ENCODE measurements around the gene ADCK1.
"Not testable (repeated sequence)": the region's sequence is repeated elsewhere in the genome, so short reads cannot be mapped to it uniquely, and the experiment has no call there.

Gene ADCK1

DNA sequence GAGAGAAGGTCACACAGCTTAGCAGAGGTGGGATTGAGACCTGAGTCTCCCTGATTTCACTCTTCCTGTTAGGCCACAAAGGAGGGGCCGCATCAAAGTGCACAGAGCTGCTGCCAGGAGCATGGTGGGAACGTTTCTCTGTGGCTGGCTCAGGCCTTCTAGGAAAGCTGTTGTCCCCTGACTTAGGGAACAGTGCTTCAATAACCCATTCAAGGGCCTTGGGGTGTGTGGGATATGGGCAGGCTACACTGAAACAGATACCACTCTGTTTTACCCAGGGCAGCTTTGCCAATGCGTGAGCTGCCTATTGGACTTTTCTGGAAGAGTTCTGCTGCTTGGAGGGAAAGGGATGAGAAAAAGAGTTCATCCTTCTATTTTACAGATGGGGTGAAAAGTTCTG is 110.0 kb downstream of the ADCK1 start:
- Histone ChIP-seq H3K4me1 (ENCODE audit: control insufficient read depth, low read depth, low read length) (peaks cover 8% of the 10 kb centered on the region), H3K27me3 (ENCODE audit: control insufficient read depth, insufficient read depth, low read length) (no peaks in the 10 kb centered on the region), H3K36me3 (ENCODE audit: control insufficient read depth, low read depth, low read length) (no peaks in the 10 kb centered on the region), H3K4me3 (ENCODE audit: low read length) (no peak overlapping the region), H3K27ac (ENCODE audit: low read length) (no peak overlapping the region), H3K9me3 (ENCODE audit: control insufficient read depth, low read depth, low read length) (no peaks in the 10 kb centered on the region), H3K9ac (ENCODE audit: low read length) (no peak overlapping the region)

DNA sequence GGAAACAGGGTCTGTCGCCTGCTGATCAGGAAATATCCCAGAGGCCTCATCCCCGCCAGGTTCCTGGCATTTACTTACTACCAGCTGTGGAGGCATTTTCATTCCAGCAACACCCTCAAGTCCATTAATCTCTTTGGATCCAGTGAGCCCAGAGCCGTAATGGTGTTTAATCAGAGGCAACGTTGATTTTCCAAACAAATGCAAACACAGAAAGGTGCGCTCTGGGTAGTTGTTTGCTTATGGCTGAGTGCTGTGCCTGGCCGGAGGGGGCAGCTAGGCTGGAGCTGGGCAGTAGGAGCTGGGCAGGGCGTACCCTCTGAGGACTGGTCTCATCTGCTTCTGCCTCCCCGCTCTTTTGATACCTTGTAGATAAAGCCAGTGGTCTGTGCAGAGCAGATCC is 110.6 kb downstream of the ADCK1 start:
- Histone ChIP-seq H3K4me3 (ENCODE audit: low read length) (no peak overlapping the region), H3K9me3 (ENCODE audit: control insufficient read depth, low read depth, low read length) (no peaks in the 10 kb centered on the region), H3K27me3 (ENCODE audit: control insufficient read depth, insufficient read depth, low read length) (no peaks in the 10 kb centered on the region), H3K27ac (ENCODE audit: low read length) (no peak overlapping the region), H3K4me1 (ENCODE audit: control insufficient read depth, low read depth, low read length) (peaks cover 8% of the 10 kb centered on the region), H3K9ac (ENCODE audit: low read length) (no peak overlapping the region), H3K36me3 (ENCODE audit: control insufficient read depth, low read depth, low read length) (no peaks in the 10 kb centered on the region)

DNA sequence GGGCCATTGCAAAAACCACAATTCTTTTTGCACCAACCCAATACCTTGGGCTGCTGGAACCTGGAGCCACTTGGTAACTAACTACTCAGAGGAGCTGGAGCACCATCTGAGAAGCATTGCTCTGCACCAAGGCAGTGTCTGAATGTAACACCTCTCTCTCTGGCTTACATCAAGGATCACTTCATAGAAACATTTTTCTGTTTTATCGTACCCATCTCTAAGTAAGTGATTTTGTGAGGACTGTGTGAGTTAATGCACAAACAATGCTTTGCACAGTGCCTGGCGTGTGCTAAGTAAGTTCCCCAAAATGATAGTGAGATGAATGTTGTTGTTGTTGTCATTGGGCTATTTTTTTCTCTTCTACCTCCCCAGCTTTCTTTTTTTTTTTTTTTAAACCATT is 111.4 kb downstream of the ADCK1 start:
- H3K4me3 ChIP-seq (ENCODE audit: low read length): no peak overlapping the region
- no peak overlapping the region for H3K9ac ChIP-seq (ENCODE audit: low read length)
- no peak overlapping the region for H3K27ac ChIP-seq (ENCODE audit: low read length)
- peaks cover 8% of the 10 kb centered on the region for H3K4me1 ChIP-seq (ENCODE audit: control insufficient read depth, low read depth, low read length)
- H3K9me3 ChIP-seq (ENCODE audit: control insufficient read depth, low read depth, low read length): no peaks in the 10 kb centered on the region
- no peaks in the 10 kb centered on the region for H3K36me3 ChIP-seq (ENCODE audit: control insufficient read depth, low read depth, low read length)
- no peaks in the 10 kb centered on the region for H3K27me3 ChIP-seq (ENCODE audit: control insufficient read depth, insufficient read depth, low read length)

DNA sequence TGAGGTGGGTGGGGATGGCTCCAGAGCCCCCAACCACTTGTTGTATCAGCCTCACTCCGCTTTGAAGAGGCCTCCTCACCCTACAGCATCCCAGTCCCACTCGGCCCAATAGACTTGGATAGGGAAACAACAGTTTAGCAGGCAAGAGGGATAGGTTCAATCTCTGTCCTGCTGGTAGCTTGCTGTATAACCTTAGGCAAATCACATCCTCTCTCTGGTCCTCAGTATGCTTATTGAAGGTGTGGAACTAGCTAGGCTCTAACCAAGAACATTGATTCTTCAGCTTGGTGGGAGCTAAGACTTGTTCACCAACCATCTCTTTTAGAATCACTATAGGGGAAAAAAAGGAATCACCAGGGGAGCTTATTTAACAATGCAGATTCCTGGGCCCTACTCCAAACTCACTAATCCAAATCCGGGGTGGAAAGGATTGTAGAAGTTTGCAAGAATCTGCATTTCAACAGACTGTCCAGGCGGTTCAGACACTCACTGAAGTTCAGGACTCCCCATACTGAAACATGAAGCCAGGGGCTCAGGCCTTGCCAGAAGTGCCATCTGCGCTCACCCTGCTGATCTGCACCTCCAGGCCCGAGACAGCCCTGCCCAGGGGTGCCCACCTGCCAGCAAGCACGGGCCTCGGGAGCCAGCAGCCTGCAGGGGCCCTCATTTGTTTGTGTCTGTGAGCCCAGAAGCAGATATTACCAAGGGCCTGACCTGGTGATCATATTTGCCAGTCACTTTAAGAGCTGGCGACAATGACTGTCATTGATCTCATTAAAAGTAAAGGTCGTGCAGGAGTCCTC is 113.0 kb downstream of the ADCK1 start:
- Histone ChIP-seq H3K4me3 (ENCODE audit: low read length) (no peak overlapping the region), H3K27me3 (ENCODE audit: control insufficient read depth, insufficient read depth, low read length) (no peaks in the 10 kb centered on the region), H3K9me3 (ENCODE audit: control insufficient read depth, low read depth, low read length) (no peaks in the 10 kb centered on the region), H3K27ac (ENCODE audit: low read length) (no peak overlapping the region), H3K36me3 (ENCODE audit: control insufficient read depth, low read depth, low read length) (no peaks in the 10 kb centered on the region), H3K9ac (ENCODE audit: low read length) (no peak overlapping the region), H3K4me1 (ENCODE audit: control insufficient read depth, low read depth, low read length) (peaks cover 8% of the 10 kb centered on the region)

DNA sequence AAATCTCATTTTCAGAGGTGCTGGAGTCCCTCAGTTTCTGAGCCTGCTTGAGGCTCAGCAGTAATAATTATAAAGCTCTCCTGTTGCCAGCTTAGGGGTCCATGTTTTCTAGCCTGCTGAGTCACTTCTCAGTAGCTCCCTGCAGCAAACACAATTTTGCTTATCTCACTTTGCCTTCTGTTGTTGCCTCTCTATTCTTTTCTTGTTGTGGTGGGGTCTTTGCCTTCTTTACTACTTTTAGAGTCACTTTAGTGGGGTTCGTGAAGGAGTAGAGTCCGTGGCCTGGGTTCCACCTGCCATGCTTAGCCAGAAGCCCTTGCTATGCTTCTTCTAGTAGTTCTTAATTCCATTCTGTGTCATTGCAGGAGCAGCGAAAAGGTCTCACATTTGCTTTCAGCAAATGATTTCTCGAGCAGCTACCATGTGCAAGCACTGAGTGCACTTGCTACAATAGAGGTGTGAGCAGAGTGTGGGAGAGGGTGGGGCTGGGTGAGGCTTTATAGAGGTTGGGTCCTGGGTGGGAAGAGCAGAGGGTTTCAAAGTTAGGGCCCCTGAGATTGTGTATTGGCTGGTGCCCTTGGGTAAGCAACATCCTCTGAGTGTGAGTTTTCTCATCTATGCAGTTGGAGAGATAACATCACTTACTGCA is 114.3 kb downstream of the ADCK1 start:
- Histone ChIP-seq H3K4me3 (ENCODE audit: low read length) (no peak overlapping the region), H3K4me1 (ENCODE audit: control insufficient read depth, low read depth, low read length) (peaks cover 8% of the 10 kb centered on the region), H3K9me3 (ENCODE audit: control insufficient read depth, low read depth, low read length) (no peaks in the 10 kb centered on the region), H3K36me3 (ENCODE audit: control insufficient read depth, low read depth, low read length) (no peaks in the 10 kb centered on the region), H3K27ac (ENCODE audit: low read length) (no peak overlapping the region), H3K27me3 (ENCODE audit: control insufficient read depth, insufficient read depth, low read length) (no peaks in the 10 kb centered on the region), H3K9ac (ENCODE audit: low read length) (no peak overlapping the region)

DNA sequence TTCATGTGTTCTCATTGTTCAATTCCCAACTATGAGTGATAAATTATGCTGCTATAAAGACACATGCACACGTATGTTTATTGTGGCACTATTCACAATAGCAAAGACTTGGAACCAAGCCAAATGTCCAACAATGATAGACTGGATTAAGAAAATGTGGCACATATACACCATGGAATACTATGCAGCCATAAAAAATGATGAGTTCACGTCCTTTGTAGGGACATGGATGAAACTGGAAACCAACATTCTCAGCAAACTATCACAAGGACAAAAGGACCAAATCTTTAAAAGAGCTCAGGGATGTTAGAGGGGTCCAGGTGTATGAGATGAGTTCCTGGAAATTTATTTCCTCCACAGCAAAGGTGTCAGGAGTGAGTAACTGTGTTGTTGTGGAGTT is 115.5 kb downstream of the ADCK1 start:
- not testable (repeated sequence) for H3K4me3 ChIP-seq (ENCODE audit: low read length); H3K9ac ChIP-seq (ENCODE audit: low read length); H3K9me3 ChIP-seq (ENCODE audit: control insufficient read depth, low read depth, low read length); H3K4me1 ChIP-seq (ENCODE audit: control insufficient read depth, low read depth, low read length); H3K27me3 ChIP-seq (ENCODE audit: control insufficient read depth, insufficient read depth, low read length); H3K27ac ChIP-seq (ENCODE audit: low read length); H3K36me3 ChIP-seq (ENCODE audit: control insufficient read depth, low read depth, low read length)

DNA sequence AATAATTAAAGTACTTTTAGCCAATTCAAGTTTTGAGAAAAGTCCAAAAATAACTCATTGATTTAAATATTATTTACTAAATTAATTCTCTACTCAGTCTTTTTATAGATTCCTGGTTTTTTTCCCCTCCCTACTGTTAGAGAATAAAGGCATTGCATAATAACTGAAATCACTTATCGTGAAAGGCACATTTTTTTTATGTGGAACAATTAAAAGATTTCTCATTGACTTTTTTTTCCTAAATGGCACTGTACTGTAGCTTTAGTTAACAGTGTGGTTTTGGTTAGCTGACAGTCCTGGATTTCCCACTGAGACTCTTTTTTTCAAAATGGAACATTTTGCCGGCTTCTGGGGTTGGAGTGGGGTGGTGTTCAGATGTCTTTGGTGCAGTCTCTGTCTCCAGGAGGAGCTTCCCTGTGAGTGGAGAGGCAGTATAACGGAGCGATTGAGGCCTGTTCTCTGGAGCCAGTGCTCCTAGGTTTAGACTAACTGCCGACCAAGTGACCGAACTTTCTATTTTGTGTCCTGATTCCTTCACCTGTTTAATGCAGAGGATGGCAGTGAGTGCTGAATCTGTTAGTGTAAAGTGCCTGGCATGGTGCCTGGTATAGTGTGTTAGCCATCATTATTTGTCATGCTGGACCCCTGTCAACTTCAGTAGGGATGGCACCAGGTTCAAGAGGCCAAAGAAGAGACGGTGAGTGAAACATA is 117.7 kb downstream of the ADCK1 start:
- no peaks in the 10 kb centered on the region for H3K9me3 ChIP-seq (ENCODE audit: control insufficient read depth, low read depth, low read length)
- H3K36me3 ChIP-seq (ENCODE audit: control insufficient read depth, low read depth, low read length): no peaks in the 10 kb centered on the region
- H3K4me3 ChIP-seq (ENCODE audit: low read length): no peak overlapping the region
- peaks cover 8% of the 10 kb centered on the region for H3K4me1 ChIP-seq (ENCODE audit: control insufficient read depth, low read depth, low read length)
- H3K27me3 ChIP-seq (ENCODE audit: control insufficient read depth, insufficient read depth, low read length): no peaks in the 10 kb centered on the region
- H3K27ac ChIP-seq (ENCODE audit: low read length): no peak overlapping the region
- H3K9ac ChIP-seq (ENCODE audit: low read length): no peak overlapping the region

DNA sequence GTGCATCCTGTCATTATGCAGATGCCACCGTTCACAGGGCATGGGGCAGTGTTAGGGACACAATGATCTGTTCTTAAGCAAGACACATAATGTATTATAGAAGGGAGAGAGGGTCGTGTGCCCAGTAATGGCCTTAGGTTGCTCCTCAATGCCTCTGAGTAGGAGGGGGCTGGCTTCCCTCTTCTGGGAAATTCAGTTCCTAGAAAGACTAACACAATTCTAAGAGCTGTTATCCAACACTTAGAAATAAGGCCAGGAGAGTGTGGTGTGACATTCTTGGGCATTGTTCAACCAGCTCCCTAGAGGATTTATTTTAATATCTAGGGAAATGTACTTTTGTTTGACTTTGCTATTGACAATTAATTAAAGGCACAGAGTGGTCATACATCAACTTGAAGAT is 118.5 kb downstream of the ADCK1 start:
- Histone ChIP-seq H3K36me3 (ENCODE audit: control insufficient read depth, low read depth, low read length) (no peaks in the 10 kb centered on the region), H3K9me3 (ENCODE audit: control insufficient read depth, low read depth, low read length) (no peaks in the 10 kb centered on the region), H3K4me1 (ENCODE audit: control insufficient read depth, low read depth, low read length) (peaks cover under 1% of the 10 kb centered on the region)

DNA sequence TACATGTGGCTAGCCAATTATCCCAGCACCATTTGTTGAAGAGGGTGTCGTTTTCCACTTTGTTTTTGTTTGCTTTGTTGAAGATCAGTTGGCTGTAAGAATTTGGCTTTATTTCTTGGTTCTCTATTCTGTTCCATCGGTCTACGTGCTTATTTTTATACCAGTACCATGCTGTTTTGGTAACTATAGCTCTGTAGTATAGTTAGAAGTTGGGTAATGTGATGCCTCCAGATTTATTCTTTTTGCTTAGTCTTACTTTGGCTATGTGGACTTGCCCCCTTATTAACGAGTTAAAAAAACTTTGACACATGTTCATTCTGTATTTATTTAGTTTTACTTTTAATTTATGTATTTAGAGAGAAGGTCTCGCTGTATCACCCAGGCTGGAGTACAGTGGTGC is 120.4 kb downstream of the ADCK1 start:
- Histone ChIP-seq H3K27me3 (ENCODE audit: control insufficient read depth, insufficient read depth, low read length) (no peaks in the 10 kb centered on the region), H3K9me3 (ENCODE audit: control insufficient read depth, low read depth, low read length) (no peaks in the 10 kb centered on the region), H3K4me3 (ENCODE audit: low read length) (no peak overlapping the region), H3K9ac (ENCODE audit: low read length) (no peak overlapping the region), H3K36me3 (ENCODE audit: control insufficient read depth, low read depth, low read length) (no peaks in the 10 kb centered on the region), H3K4me1 (ENCODE audit: control insufficient read depth, low read depth, low read length) (no peaks in the 10 kb centered on the region), H3K27ac (ENCODE audit: low read length) (no peak overlapping the region)

More for the DNA sequence above, 118.5 kb downstream of the ADCK1 start:
- no peak overlapping the region for H3K4me3 ChIP-seq (ENCODE audit: low read length)
- H3K27me3 ChIP-seq (ENCODE audit: control insufficient read depth, insufficient read depth, low read length): no peaks in the 10 kb centered on the region
- H3K9ac ChIP-seq (ENCODE audit: low read length): no peak overlapping the region
- H3K27ac ChIP-seq (ENCODE audit: low read length): no peak overlapping the region

DNA sequence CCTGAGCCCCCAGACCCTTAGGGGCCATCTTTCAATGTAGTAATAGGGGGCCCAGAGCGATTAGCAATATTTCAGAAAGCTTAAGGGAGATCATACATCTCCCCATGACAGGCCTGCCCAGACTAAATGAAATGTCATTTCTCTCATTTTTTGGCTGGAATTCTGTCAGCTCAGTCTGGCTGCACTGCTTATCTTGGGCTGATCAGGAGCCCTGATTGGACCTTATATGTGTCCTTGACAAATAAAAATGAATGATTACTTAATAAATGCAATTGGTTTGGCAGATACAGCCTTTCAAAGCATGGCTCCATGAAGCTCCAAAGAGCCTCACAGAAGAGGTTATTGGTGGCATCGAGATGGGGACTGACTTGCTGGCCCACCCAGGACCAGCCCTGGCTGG is 121.9 kb downstream of the ADCK1 start:
- no peaks in the 10 kb centered on the region for H3K4me1 ChIP-seq (ENCODE audit: control insufficient read depth, low read depth, low read length)

DNA sequence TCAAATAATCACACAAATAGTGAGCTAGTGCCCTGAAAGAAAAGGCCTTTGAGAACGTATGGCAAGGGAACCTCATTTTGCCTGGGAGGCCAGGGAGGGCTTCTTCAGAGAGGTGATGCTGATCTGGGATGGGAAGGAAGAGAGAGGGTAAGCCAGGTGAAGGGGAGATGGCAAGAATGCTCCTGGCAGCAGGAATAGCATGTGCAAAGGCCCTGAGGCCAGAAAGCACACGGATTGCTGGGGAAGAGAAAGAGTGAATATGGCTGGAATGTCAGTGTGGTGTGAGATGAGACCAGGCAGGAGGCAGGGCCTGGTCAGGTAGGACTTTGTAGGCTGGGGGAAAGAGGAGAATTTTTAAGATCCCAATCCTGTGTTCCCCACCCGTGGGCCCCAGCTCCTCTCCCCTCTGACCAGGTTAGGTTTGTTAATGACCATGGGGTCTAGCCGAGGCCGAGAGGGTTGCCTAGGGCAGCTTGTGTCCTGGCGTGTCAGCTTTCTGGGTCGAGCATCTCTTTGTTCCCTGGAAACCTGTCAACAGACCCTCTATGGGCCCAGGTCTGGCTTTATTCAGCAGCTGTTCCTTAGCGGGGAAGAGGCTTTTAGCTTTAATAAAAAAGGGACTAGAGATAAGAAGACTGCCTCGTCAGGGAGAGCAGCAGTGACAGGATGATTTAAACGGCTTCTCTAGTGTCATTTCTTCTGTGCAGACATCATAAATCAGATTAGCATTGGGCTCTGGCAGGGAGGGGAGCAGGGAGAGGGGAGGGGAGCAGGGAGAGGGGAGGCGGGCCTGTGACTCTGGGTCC is 123.4 kb downstream of the ADCK1 start:
- Histone ChIP-seq H3K27me3 (ENCODE audit: control insufficient read depth, insufficient read depth, low read length) (no peaks in the 10 kb centered on the region), H3K9ac (ENCODE audit: low read length) (no peak overlapping the region), H3K36me3 (ENCODE audit: control insufficient read depth, low read depth, low read length) (no peaks in the 10 kb centered on the region), H3K4me1 (ENCODE audit: control insufficient read depth, low read depth, low read length) (no peaks in the 10 kb centered on the region), H3K4me3 (ENCODE audit: low read length) (no peak overlapping the region), H3K9me3 (ENCODE audit: control insufficient read depth, low read depth, low read length) (no peaks in the 10 kb centered on the region), H3K27ac (ENCODE audit: low read length) (no peak overlapping the region)

More for the DNA sequence above, 121.9 kb downstream of the ADCK1 start:
- Histone ChIP-seq H3K27ac (ENCODE audit: low read length) (no peak overlapping the region), H3K36me3 (ENCODE audit: control insufficient read depth, low read depth, low read length) (no peaks in the 10 kb centered on the region), H3K4me3 (ENCODE audit: low read length) (no peak overlapping the region), H3K27me3 (ENCODE audit: control insufficient read depth, insufficient read depth, low read length) (no peaks in the 10 kb centered on the region), H3K9ac (ENCODE audit: low read length) (no peak overlapping the region), H3K9me3 (ENCODE audit: control insufficient read depth, low read depth, low read length) (no peaks in the 10 kb centered on the region)
